ENCODE measurements around the gene ATP5F1D. TPM values are rescaled to one million over a fixed set of nuclear protein-coding genes. Genes with fewer than 3 reads are reported as not detected.
A peak's percentile ranks its signal among the peaks of the same experiment; 100 is the strongest.

Gene ATP5F1D
- total and polyA plus RNA-seq, 2 of the 13 experiments (the other 11 are each of a cell fraction or from before 2014, with no cell fraction given) = 39.4 to 78.7 TPM

DNA sequence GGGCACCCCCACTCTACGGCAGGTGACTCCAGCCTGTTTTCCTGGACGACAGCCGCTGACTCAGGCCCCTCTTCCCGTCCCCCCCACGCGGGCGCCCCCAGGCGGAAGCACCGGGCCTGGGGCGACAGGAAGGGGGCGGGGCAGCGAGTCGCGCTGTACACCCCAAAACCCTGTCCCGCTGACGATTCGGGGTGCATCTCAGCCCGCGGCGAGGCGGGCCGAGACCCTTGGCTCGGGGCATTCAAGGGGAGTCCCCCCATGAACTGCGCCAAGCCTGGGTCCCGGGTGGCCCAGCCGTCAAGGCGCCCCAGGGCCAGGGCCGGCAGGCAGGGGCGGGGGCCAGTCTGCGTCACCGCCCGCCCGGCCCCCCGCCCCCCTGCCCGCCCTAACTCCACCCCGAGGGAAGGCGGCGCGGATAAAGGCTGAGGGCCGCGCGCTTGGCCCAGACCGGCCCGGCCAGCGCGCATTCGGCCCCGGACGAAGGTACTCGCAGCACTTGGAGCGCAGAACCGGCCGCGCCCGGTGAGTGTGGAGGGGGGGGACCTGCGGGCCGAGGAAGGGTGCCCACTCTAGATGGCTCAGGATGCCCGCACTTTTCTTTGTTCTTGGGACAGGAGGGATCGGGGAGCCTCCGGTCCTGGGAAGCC lies 6.7 kb downstream of the ATP5F1D start, which contains the start of gene MIDN (continued):
- TF ChIP-seq, protein P1, sequence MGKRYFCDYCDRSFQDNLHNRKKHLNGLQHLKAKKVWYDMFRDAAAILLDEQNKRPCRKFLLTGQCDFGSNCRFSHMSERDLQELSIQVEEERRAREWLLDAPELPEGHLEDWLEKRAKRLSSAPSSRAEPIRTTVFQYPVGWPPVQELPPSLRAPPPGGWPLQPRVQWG (CRISPR knock-in tag; IDR thresholded peaks at IDR 0.05; ENCODE audit: borderline replicate concordance, low read depth) = no peak
- TF ChIP-seq FLYWCH1 (CRISPR knock-in tag; IDR thresholded peaks at IDR 0.05) (no peak), RNF2 (conservative IDR thresholded peaks at IDR 0.05; ENCODE audit: low read depth) (no peak), IKZF4 (CRISPR knock-in tag; IDR thresholded peaks at IDR 0.05; ENCODE audit: borderline replicate concordance, low read depth, not compliant biosample characterization) (no peak), SOX13 (IDR thresholded peaks at IDR 0.05) (no peak), SOX13 (CRISPR knock-in tag; conservative IDR thresholded peaks at IDR 0.05 in 1 of 2, IDR thresholded peaks at IDR 0.05 in 1 of 2) (no peak), ZMYM3 (CRISPR knock-in tag; IDR thresholded peaks at IDR 0.05) (no peak; the same call in 1 of the 2 replicates), FIP1L1 (IDR thresholded peaks at IDR 0.05; ENCODE audit: borderline replicate concordance, insufficient read depth, low read depth, low read length) (peak; percentile 74; the same call in 1 of the 2 replicates), ZNF383 (CRISPR knock-in tag; IDR thresholded peaks at IDR 0.05; ENCODE audit: borderline replicate concordance) (no peak), NFATC3 (CRISPR knock-in tag; IDR thresholded peaks at IDR 0.05) (no peak), MEF2D (CRISPR knock-in tag; IDR thresholded peaks at IDR 0.05) (0 out of 2 replicates have a peak, but pooled peaks have one; percentile 18), GATAD1 (CRISPR knock-in tag; IDR thresholded peaks at IDR 0.05) (no peak; the same call in 1 of the 2 replicates), ZNF678 (CRISPR knock-in tag; IDR thresholded peaks at IDR 0.05) (no peak), RFX3 (CRISPR knock-in tag; IDR thresholded peaks at IDR 0.05) (no peak), JARID2 (CRISPR knock-in tag; IDR thresholded peaks at IDR 0.05; ENCODE audit: insufficient replicate concordance) (no peak), ZNF746 (CRISPR knock-in tag; IDR thresholded peaks at IDR 0.05) (peak; percentile 41; the same call in 1 of the 2 replicates), ZBTB8A (CRISPR knock-in tag; IDR thresholded peaks at IDR 0.05; ENCODE audit: borderline replicate concordance, low read depth) (no peak), ZNF143 (CRISPR knock-in tag; IDR thresholded peaks at IDR 0.05) (no peak), NFRKB (IDR thresholded peaks at IDR 0.05) (no peak), SMAD9 (CRISPR knock-in tag; IDR thresholded peaks at IDR 0.05) (no peak)
- TF ChIP-seq, protein P2, sequence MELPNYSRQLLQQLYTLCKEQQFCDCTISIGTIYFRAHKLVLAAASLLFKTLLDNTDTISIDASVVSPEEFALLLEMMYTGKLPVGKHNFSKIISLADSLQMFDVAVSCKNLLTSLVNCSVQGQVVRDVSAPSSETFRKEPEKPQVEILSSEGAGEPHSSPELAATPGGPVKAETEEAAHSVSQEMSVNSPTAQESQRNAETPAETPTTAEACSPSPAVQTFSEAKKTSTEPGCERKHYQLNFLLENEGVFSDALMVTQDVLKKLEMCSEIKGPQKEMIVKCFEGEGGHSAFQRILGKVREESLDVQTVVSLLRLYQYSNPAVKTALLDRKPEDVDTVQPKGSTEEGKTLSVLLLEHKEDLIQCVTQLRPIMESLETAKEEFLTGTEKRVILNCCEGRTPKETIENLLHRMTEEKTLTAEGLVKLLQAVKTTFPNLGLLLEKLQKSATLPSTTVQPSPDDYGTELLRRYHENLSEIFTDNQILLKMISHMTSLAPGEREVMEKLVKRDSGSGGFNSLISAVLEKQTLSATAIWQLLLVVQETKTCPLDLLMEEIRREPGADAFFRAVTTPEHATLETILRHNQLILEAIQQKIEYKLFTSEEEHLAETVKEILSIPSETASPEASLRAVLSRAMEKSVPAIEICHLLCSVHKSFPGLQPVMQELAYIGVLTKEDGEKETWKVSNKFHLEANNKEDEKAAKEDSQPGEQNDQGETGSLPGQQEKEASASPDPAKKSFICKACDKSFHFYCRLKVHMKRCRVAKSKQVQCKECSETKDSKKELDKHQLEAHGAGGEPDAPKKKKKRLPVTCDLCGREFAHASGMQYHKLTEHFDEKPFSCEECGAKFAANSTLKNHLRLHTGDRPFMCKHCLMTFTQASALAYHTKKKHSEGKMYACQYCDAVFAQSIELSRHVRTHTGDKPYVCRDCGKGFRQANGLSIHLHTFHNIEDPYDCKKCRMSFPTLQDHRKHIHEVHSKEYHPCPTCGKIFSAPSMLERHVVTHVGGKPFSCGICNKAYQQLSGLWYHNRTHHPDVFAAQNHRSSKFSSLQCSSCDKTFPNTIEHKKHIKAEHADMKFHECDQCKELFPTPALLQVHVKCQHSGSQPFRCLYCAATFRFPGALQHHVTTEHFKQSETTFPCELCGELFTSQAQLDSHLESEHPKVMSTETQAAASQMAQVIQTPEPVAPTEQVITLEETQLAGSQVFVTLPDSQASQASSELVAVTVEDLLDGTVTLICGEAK (IDR thresholded peaks at IDR 0.05) = no peak
- TF ChIP-seq, protein P2 (CRISPR knock-in tag; IDR thresholded peaks at IDR 0.05) = no peak; the same call in 1 of the 2 replicates

Measured in HepG2 (cell line).